K562 (cell line): ENCODE data around the gene TALDO1. TPM values are rescaled to one million over a fixed set of nuclear protein-coding genes. Genes with fewer than 3 reads are reported as not detected.

Experiments used
- ATAC-seq: fragments of 200-7000 bp; cut with Tn5 transposase; 3 replicates; pipeline ENCODE4 v1.9.1; 2020; ENCODE audit warnings: moderate library complexity
- BruUV-seq: library from RNA; stranded (reverse); fragments of 400-500 nt; replicated peaks from 2 replicates; lab custom pipeline; 2021; lab: Mats Ljungman, UMichigan
- CTCF ChIA-PET: fragments of 300-600 bp; formaldehyde crosslinking; extraction: SDS; loops from one replicate; lab custom pipeline; 2021; ENCODE audit warnings: low intra/inter-chr PET ratio; lab: Yijun Ruan, JAX
- POLR2A ChIA-PET: fragments of 300-600, 350-650 bp; sonication (Branson Sonifier 250); formaldehyde crosslinking; extraction: SDS; loops from one replicate; lab custom pipeline; 2021; ENCODE audit warnings: antibody characterized with exemption, inconsistent platforms; lab: Yijun Ruan, JAX
- DNase-seq, 4 experiments: peaks; one replicate each; pipeline versions ENCODE4 v3.0.0 to v3.0.0-alpha.2; 2011 to 2018; ENCODE audit warnings: low spot score in 3 of 4, mixed read lengths in 3 of 4; ENCODE audit errors: extremely low read depth in 1 of 4
- FAIRE-seq: peaks from 2 replicates; lab custom pipeline; 2011; peaks lifted over from hg19 to GRCh38; lab: Jason Lieb, UNC
- H2AFZ ChIP-seq: 2 replicates; pipeline ENCODE4 v1.6.0; 2011; ENCODE audit warnings: low read depth, low read length, control low read depth, inconsistent platforms
- H3K27ac ChIP-seq: fragments of 200-600 bp; 3 replicates; pipeline ENCODE4 v1.8.0; 2011; ENCODE audit warnings: low read depth, mild to moderate bottlenecking, control low read depth, inconsistent platforms, low read length, moderate library complexity, mixed read lengths; ENCODE audit errors: extremely low read depth
- H3K27me3 ChIP-seq, 2 experiments: fragments of 300-600 bp in 1 of 2; 2 replicates in 1 of 2; 3 replicates in 1 of 2; pipeline versions ENCODE4 v1.6.0 to v1.8.0; 2011; ENCODE audit warnings: inconsistent platforms in 2 of 2, low read length in 2 of 2, mild to moderate bottlenecking in 1 of 2, mixed read lengths in 1 of 2, moderate library complexity in 1 of 2; ENCODE audit not compliant: control insufficient read depth in 2 of 2, insufficient read depth in 2 of 2
- H3K36me3 ChIP-seq: fragments of 300-600 bp; 3 replicates; pipeline ENCODE4 v1.8.0; 2011; ENCODE audit warnings: mild to moderate bottlenecking, low read length, inconsistent platforms; ENCODE audit not compliant: control insufficient read depth, insufficient read depth
- H3K4me1 ChIP-seq, 2 experiments: fragments of 200-600 bp in 1 of 2; replicated peaks in 1 of 2; 2 replicates in 1 of 2; 3 replicates in 1 of 2; pipeline versions ENCODE4 v1.5.1 to v1.8.0; 2011; ENCODE audit warnings: inconsistent platforms in 2 of 2, low read length in 2 of 2, mild to moderate bottlenecking in 1 of 2, mixed read lengths in 1 of 2, moderate library complexity in 1 of 2; ENCODE audit not compliant: control insufficient read depth in 2 of 2, insufficient read depth in 2 of 2
- H3K4me2 ChIP-seq: 2 replicates; pipeline ENCODE4 v1.6.1; 2011; ENCODE audit warnings: low read length, control low read depth, inconsistent platforms, mixed read lengths; ENCODE audit not compliant: insufficient read depth
- H3K4me3 ChIP-seq: fragments of 200-600 bp; sonication (generic), shearing (Covaris generic); 2 replicates; pipeline ENCODE4 v1.5.1; 2016; ENCODE audit warnings: control low read depth, inconsistent platforms
- H3K79me2 ChIP-seq: fragments of 200-600 bp; 3 replicates; pipeline ENCODE4 v1.8.0; 2011; ENCODE audit warnings: low read length, inconsistent platforms; ENCODE audit not compliant: control insufficient read depth, insufficient read depth
- H3K9ac ChIP-seq, 2 experiments: 2 replicates each; pipeline versions ENCODE4 v1.6.0 to v1.6.1; 2011; ENCODE audit warnings: low read depth in 2 of 2, low read length in 2 of 2, control low read depth in 1 of 2, inconsistent platforms in 1 of 2, mild to moderate bottlenecking in 1 of 2, mixed read lengths in 1 of 2; ENCODE audit not compliant: insufficient read depth in 1 of 2
- H3K9me1 ChIP-seq: one replicate; pipeline ENCODE4 v1.6.0; 2011; ENCODE audit warnings: inconsistent platforms, mild to moderate bottlenecking, low read length, moderate library complexity; ENCODE audit not compliant: control insufficient read depth, insufficient read depth
- H3K9me3 ChIP-seq: replicated peaks from 2 replicates; pipeline ENCODE4 v1.5.1; 2011; ENCODE audit warnings: low read depth, low read length, inconsistent platforms; ENCODE audit not compliant: control insufficient read depth, insufficient read depth
- H4K20me1 ChIP-seq: replicated peaks from 2 replicates; pipeline ENCODE4 v1.6.1; 2011; ENCODE audit warnings: low read length, inconsistent platforms, mixed read lengths; ENCODE audit not compliant: control insufficient read depth, insufficient read depth
- HMGN3 ChIP-seq: IDR thresholded peaks from 2 replicates; pipeline ENCODE4 v1.6.1; 2011; ENCODE audit warnings: borderline replicate concordance, low read depth, mild to moderate bottlenecking, mixed read lengths, low read length; ENCODE audit not compliant: insufficient read length; ENCODE audit errors: extremely low read depth
- POLR2AphosphoS5 ChIP-seq: IDR thresholded peaks from 2 replicates; pipeline ENCODE4 v1.6.1; 2011; ENCODE audit warnings: mild to moderate bottlenecking, low read depth, low read length, moderate library complexity; ENCODE audit not compliant: control insufficient read depth, insufficient read depth
- POLR2G ChIP-seq: fragments of 200-400 bp; formaldehyde crosslinking; IDR thresholded peaks from 2 replicates; pipeline ENCODE4 v1.6.1; 2017; ENCODE audit warnings: low read depth, mild to moderate bottlenecking, antibody characterized with exemption, low read length, moderate library complexity
- RBFOX2 ChIP-seq: fragments of 200-400 bp; formaldehyde crosslinking; IDR thresholded peaks from 2 replicates; pipeline ENCODE4 v1.6.1; 2017; ENCODE audit warnings: low read depth, mild to moderate bottlenecking, low read length, moderate library complexity
- SRSF1 ChIP-seq: fragments of 200-400 bp; formaldehyde crosslinking; IDR thresholded peaks from 2 replicates; pipeline ENCODE4 v1.6.1; 2017; ENCODE audit warnings: mild to moderate bottlenecking, low read depth, low read length, moderate library complexity
- STAT5A ChIP-seq: IDR thresholded peaks from 2 replicates; pipeline ENCODE4 v1.6.1; 2012; ENCODE audit warnings: low read length, inconsistent platforms, borderline replicate concordance
- ZNF133 ChIP-seq: fragments of 250-450 bp; sonication (Bioruptor Pico); IDR thresholded peaks from 2 replicates; pipeline ENCODE4 v1.4.0; 2020; ENCODE audit warnings: mild to moderate bottlenecking
- WGBS: fragments of 100-300 bp; shearing (Covaris generic); methylation state at CpG from one replicate; pipeline ENCODE4 v1.1.6; 2016; ENCODE audit warnings: low coverage, mixed read lengths; ENCODE audit not compliant: insufficient coverage; ENCODE audit errors: missing lambda C conversion rate; 5-methylcytosine and 5-hydroxymethylcytosine counted together
- in situ Hi-C: fragments of 300-500 bp; cut with MboI; formaldehyde crosslinking; loops from 4 replicates; pipeline ENCODE4 v1.15.0; 2018; ENCODE audit warnings: inconsistent platforms, mixed read lengths
- intact Hi-C: fragments of 100-400 bp; cut with micrococcal nuclease; formaldehyde crosslinking; loops from 2 replicates; pipeline ENCODE4 v1.14.2; 2022
- polyA plus RNA-seq, 8 experiments: library from polyadenylated mRNA; depleted of rRNA in 4 of 8; stranded (reverse) in 5 of 8; unstranded in 3 of 8; fragments of >200 nt; fragmentation: Nextera tagmentation in 2 of 8; fragmentation: Illumina TruSeq in 1 of 8; extraction: Ambion mirVana in 2 of 8; extraction: Trizol in 1 of 8; gene quantifications; 2 replicates each; pipeline versions ENCODE4 v1.2.1 to v1.2.3, GENCODE V29; 2011 to 2014; ENCODE audit warnings: inconsistent platforms in 1 of 8, missing spikeins in 1 of 8
- total RNA-seq, 7 experiments: library from RNA; depleted of rRNA in 6 of 7; stranded (reverse); fragments of >200 nt in 6 of 7; fragmentation: Illumina TruSeq in 2 of 7; extraction: Trizol in 2 of 7; gene quantifications; 2 replicates each; pipeline versions ENCODE4 v1.2.1 to v1.2.3, GENCODE V29; 2011 to 2021; ENCODE audit warnings: low replicate concordance in 1 of 7
- TF ChIP-seq, protein P1 (sequence below): fragments of 450-650 bp; IDR thresholded peaks from 2 replicates; pipeline ENCODE4 v1.6.1; 2016; ENCODE audit warnings: mild to moderate bottlenecking
- TF ChIP-seq, protein P2 (sequence below): IDR thresholded peaks from 2 replicates; pipeline ENCODE4 v1.6.1; 2011; ENCODE audit warnings: borderline replicate concordance, low read depth, mild to moderate bottlenecking, moderate library complexity, low read length; ENCODE audit not compliant: insufficient read depth, poor library complexity, severe bottlenecking
- TF ChIP-seq, protein P3 (sequence below): fragments of 200-800 bp; sonication (Bioruptor generic); IDR thresholded peaks from 2 replicates; pipeline ENCODE4 v1.6.1; 2016; ENCODE audit warnings: missing genetic modification characterization, missing compliant biosample characterization

The TALDO1 gene
- total and polyA plus RNA-seq, 9 of the 15 experiments (the other 6 are each of a cell fraction or from before 2014, with no cell fraction given) = 260 to 541 (median 441) TPM

DNA sequence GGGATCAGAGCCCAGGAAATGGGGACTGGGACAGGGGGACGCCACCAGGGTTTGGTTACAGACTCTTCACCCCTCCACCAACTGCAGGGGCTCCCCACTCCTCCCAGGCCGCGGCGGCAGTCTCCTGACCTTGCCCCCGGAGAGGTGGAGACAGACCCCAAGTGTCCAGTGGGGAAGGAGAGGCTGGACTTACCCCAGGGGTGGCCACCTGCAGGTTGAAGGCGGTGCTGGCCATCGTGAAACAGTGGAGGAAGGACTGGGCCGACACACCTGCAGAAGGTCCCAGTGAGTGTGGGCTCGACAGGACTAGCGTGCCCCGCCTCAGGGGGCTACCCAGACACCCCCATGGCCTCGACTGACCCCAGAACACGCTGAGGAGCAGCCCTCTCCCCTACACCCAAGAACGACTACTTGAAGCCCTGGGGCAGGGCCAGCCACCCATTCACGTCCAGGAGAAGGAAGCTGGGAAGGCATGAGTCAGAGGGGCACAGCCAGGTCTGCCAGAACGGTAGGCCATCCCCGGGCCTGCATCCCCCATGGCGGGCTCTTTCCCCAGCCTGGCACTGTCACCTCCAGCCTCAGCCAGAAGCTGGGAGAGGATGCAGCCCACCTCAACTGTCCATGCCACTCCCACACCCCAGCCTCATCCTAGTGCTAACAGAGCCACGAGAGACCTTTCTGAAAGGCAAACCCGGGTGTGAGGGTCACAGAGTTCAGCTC lies 27.8 kb downstream of the TALDO1 start:
- H3K9ac ChIP-seq = peak overlapping the region; percentile 77 to 98; a peak in 3 of 4 replicates
- ChIA-PET POLR2A (interaction anchor here (0.6 to 1.3 kb wide), 5 partner anchors 10 to 561 kb away, joined by 3 to 6 read pairs (median 4); no protein-coding TSS in a partner anchor), CTCF (no interaction called here)
- no peak overlapping the region for H2AFZ ChIP-seq
- peak overlapping the region; percentile 81; the same call in 1 of the 2 replicates for H3K4me3 ChIP-seq
- peaks cover 28% of the 10 kb centered on the region for H4K20me1 ChIP-seq
- peaks cover 83% of the 10 kb centered on the region for H3K79me2 ChIP-seq
- peaks cover 16 to 95% of the 10 kb centered on the region in 2 experiments for H3K4me1 ChIP-seq
- H3K9me1 ChIP-seq = peaks cover 6% of the 10 kb centered on the region
- H3K27me3 ChIP-seq = no peaks in the 10 kb centered on the region
- no peaks in the 10 kb centered on the region; the same call in 1 of the 2 replicates for H3K9me3 ChIP-seq
- WGBS = 74% methylated on average over 17 of the region's 20 CpGs
- no TSS peak for BruUV-seq
- in situ Hi-C loops (no loop called here), intact Hi-C loops (no loop called here)
- FAIRE-seq (no peak), ATAC-seq (no peak), DNase-seq (no peak)
- peaks cover 71% of the 10 kb centered on the region for H3K36me3 ChIP-seq
- peak overlapping the region; percentile 84 for H3K4me2 ChIP-seq
- H3K27ac ChIP-seq = peak overlapping the region; percentile 39; the same call in 2 of the 3 replicates
- peak; percentile 55 for TF ChIP-seq RBFOX2
- no peak for TF ChIP-seq STAT5A
- TF ChIP-seq, protein P1, sequence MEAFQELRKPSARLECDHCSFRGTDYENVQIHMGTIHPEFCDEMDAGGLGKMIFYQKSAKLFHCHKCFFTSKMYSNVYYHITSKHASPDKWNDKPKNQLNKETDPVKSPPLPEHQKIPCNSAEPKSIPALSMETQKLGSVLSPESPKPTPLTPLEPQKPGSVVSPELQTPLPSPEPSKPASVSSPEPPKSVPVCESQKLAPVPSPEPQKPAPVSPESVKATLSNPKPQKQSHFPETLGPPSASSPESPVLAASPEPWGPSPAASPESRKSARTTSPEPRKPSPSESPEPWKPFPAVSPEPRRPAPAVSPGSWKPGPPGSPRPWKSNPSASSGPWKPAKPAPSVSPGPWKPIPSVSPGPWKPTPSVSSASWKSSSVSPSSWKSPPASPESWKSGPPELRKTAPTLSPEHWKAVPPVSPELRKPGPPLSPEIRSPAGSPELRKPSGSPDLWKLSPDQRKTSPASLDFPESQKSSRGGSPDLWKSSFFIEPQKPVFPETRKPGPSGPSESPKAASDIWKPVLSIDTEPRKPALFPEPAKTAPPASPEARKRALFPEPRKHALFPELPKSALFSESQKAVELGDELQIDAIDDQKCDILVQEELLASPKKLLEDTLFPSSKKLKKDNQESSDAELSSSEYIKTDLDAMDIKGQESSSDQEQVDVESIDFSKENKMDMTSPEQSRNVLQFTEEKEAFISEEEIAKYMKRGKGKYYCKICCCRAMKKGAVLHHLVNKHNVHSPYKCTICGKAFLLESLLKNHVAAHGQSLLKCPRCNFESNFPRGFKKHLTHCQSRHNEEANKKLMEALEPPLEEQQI = no peak
- TF ChIP-seq, protein P2, sequence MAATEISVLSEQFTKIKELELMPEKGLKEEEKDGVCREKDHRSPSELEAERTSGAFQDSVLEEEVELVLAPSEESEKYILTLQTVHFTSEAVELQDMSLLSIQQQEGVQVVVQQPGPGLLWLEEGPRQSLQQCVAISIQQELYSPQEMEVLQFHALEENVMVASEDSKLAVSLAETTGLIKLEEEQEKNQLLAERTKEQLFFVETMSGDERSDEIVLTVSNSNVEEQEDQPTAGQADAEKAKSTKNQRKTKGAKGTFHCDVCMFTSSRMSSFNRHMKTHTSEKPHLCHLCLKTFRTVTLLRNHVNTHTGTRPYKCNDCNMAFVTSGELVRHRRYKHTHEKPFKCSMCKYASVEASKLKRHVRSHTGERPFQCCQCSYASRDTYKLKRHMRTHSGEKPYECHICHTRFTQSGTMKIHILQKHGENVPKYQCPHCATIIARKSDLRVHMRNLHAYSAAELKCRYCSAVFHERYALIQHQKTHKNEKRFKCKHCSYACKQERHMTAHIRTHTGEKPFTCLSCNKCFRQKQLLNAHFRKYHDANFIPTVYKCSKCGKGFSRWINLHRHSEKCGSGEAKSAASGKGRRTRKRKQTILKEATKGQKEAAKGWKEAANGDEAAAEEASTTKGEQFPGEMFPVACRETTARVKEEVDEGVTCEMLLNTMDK = peak; percentile 56
- TF ChIP-seq ZNF133 = no peak
- TF ChIP-seq POLR2G = peak; percentile 34; the same call in 1 of the 2 replicates
- no peak for TF ChIP-seq HMGN3
- TF ChIP-seq POLR2AphosphoS5 = peak; percentile 49; the same call in 1 of the 2 replicates
- TF ChIP-seq, protein P3, sequence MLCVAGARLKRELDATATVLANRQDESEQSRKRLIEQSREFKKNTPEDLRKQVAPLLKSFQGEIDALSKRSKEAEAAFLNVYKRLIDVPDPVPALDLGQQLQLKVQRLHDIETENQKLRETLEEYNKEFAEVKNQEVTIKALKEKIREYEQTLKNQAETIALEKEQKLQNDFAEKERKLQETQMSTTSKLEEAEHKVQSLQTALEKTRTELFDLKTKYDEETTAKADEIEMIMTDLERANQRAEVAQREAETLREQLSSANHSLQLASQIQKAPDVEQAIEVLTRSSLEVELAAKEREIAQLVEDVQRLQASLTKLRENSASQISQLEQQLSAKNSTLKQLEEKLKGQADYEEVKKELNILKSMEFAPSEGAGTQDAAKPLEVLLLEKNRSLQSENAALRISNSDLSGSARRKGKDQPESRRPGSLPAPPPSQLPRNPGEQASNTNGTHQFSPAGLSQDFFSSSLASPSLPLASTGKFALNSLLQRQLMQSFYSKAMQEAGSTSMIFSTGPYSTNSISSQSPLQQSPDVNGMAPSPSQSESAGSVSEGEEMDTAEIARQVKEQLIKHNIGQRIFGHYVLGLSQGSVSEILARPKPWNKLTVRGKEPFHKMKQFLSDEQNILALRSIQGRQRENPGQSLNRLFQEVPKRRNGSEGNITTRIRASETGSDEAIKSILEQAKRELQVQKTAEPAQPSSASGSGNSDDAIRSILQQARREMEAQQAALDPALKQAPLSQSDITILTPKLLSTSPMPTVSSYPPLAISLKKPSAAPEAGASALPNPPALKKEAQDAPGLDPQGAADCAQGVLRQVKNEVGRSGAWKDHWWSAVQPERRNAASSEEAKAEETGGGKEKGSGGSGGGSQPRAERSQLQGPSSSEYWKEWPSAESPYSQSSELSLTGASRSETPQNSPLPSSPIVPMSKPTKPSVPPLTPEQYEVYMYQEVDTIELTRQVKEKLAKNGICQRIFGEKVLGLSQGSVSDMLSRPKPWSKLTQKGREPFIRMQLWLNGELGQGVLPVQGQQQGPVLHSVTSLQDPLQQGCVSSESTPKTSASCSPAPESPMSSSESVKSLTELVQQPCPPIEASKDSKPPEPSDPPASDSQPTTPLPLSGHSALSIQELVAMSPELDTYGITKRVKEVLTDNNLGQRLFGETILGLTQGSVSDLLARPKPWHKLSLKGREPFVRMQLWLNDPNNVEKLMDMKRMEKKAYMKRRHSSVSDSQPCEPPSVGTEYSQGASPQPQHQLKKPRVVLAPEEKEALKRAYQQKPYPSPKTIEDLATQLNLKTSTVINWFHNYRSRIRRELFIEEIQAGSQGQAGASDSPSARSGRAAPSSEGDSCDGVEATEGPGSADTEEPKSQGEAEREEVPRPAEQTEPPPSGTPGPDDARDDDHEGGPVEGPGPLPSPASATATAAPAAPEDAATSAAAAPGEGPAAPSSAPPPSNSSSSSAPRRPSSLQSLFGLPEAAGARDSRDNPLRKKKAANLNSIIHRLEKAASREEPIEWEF (CRISPR knock-in tag) = no peak
- no peak for TF ChIP-seq SRSF1
